HepG2 (cell line): Measurements from ENCODE around the gene KCNQ1OT1. TPM values are rescaled to one million over a fixed set of nuclear protein-coding genes. Genes with fewer than 3 reads are reported as not detected.

Source experiments
- ETV5 ChIP-seq: IDR thresholded peaks from 2 replicates; pipeline ENCODE4 v1.6.1; 2018; ENCODE audit warnings: missing biosample characterization, missing genetic modification reagents, inconsistent platforms, borderline replicate concordance
- FOXK1 ChIP-seq: sonication (generic); formaldehyde crosslinking; IDR thresholded peaks from 2 replicates; pipeline ENCODE4 v1.4.0; 2020; ENCODE audit warnings: low read depth, missing genetic modification reagents, borderline replicate concordance
- HES4 ChIP-seq: sonication (generic); formaldehyde crosslinking; IDR thresholded peaks from 2 replicates; pipeline ENCODE4 v1.9.0; 2021; ENCODE audit warnings: mild to moderate bottlenecking, missing genetic modification reagents, borderline replicate concordance
- HNF4G ChIP-seq, 2 experiments: sonication (generic) in 1 of 2; formaldehyde crosslinking in 1 of 2; IDR thresholded peaks; 2 replicates each; pipeline versions ENCODE4 v1.4.0 to v1.6.1; 2011 to 2020; ENCODE audit warnings: borderline replicate concordance in 2 of 2, low read depth in 2 of 2, mild to moderate bottlenecking in 2 of 2, low read length in 1 of 2, missing genetic modification reagents in 1 of 2, moderate library complexity in 1 of 2
- NR2F1 ChIP-seq, 2 experiments: fragments of 450-650 bp in 1 of 2; formaldehyde crosslinking in 1 of 2; IDR thresholded peaks; 2 replicates each; pipeline versions ENCODE4 v1.5.0 to v1.6.1; 2016 to 2020; ENCODE audit warnings: mild to moderate bottlenecking in 1 of 2, missing compliant biosample characterization in 1 of 2, missing genetic modification reagents in 1 of 2, moderate library complexity in 1 of 2
- ONECUT2 ChIP-seq: sonication (generic); formaldehyde crosslinking; IDR thresholded peaks from 2 replicates; pipeline ENCODE4 v1.4.0; 2020; ENCODE audit warnings: missing genetic modification reagents
- RFXANK ChIP-seq: IDR thresholded peaks from 2 replicates; pipeline ENCODE4 v1.6.1; 2016
- TAF1 ChIP-seq: sonication (generic); formaldehyde crosslinking; IDR thresholded peaks from 2 replicates; pipeline ENCODE4 v1.4.0; 2020; ENCODE audit warnings: missing genetic modification reagents
- YY1 ChIP-seq: IDR thresholded peaks from 2 replicates; pipeline ENCODE4 v1.6.1; 2011; ENCODE audit warnings: low read length, low read depth, moderate library complexity, mild to moderate bottlenecking; ENCODE audit not compliant: insufficient read depth, insufficient replicate concordance
- ZNF251 ChIP-seq: sonication (generic); formaldehyde crosslinking; IDR thresholded peaks from 2 replicates; pipeline ENCODE4 v1.9.0; 2021; ENCODE audit warnings: mild to moderate bottlenecking, missing genetic modification reagents
- ZNF652 ChIP-seq: IDR thresholded peaks from 2 replicates; pipeline ENCODE4 v1.6.1; 2016; ENCODE audit warnings: low read depth, borderline replicate concordance
- polyA plus RNA-seq, 8 experiments: library from polyadenylated mRNA; depleted of rRNA in 3 of 8; stranded (reverse) in 7 of 8; unstranded in 1 of 8; fragments of >200 nt; fragmentation: Illumina TruSeq in 4 of 8; extraction: Trizol in 4 of 8; gene quantifications; 2 replicates each; pipeline versions ENCODE4 v1.2.1 to v1.2.3, GENCODE V29; 2011 to 2016; ENCODE audit warnings: low read depth in 4 of 8, missing spikeins in 1 of 8, mixed read lengths in 1 of 8; ENCODE audit not compliant: insufficient read depth in 1 of 8
- total RNA-seq, 5 experiments: library from RNA; depleted of rRNA; stranded (reverse); fragments of >200 nt; fragmentation: Illumina TruSeq; extraction: Trizol; gene quantifications; 2 replicates each; pipeline ENCODE4 v1.2.3, GENCODE V29; 2016; ENCODE audit warnings: low read depth in 1 of 5
- TF ChIP-seq, protein P1 (sequence below): sonication (generic); formaldehyde crosslinking; IDR thresholded peaks from 2 replicates; pipeline ENCODE4 v1.8.1; 2023; ENCODE audit warnings: mild to moderate bottlenecking, moderate library complexity, missing genetic modification reagents
- TF ChIP-seq, protein P2 (sequence below): sonication (generic); formaldehyde crosslinking; IDR thresholded peaks from 2 replicates; pipeline ENCODE4 v1.4.0; 2020; ENCODE audit warnings: mild to moderate bottlenecking, low read depth, missing genetic modification reagents
- TF ChIP-seq, protein P3 (sequence below): sonication (generic); formaldehyde crosslinking; IDR thresholded peaks from 2 replicates; pipeline ENCODE4 v1.5.1; 2020; ENCODE audit warnings: missing genetic modification reagents, mild to moderate bottlenecking, borderline replicate concordance
- TF ChIP-seq, protein P4 (sequence below): sonication (generic); formaldehyde crosslinking; IDR thresholded peaks from 2 replicates; pipeline ENCODE4 v1.5.1; 2020; ENCODE audit warnings: mild to moderate bottlenecking, missing genetic modification reagents
- TF ChIP-seq, protein P5 (sequence below): sonication (generic); formaldehyde crosslinking; IDR thresholded peaks from 2 replicates; pipeline ENCODE4 v1.5.0; 2020; ENCODE audit warnings: missing genetic modification reagents, mild to moderate bottlenecking, borderline replicate concordance
- TF ChIP-seq, protein P6 (sequence below): sonication (generic); formaldehyde crosslinking; IDR thresholded peaks from 2 replicates; pipeline ENCODE4 v1.4.0; 2020; ENCODE audit warnings: missing genetic modification reagents
- TF ChIP-seq, protein P7 (sequence below): sonication (generic); formaldehyde crosslinking; IDR thresholded peaks from 2 replicates; pipeline ENCODE4 v1.8.0; 2022; ENCODE audit warnings: missing genetic modification reagents, low read depth, mild to moderate bottlenecking, borderline replicate concordance

KCNQ1OT1 gene
- total and polyA plus RNA-seq, 2 of the 13 experiments (the other 11 are each of a cell fraction or from before 2014, with no cell fraction given): 1.3 to 18.9 TPM

DNA sequence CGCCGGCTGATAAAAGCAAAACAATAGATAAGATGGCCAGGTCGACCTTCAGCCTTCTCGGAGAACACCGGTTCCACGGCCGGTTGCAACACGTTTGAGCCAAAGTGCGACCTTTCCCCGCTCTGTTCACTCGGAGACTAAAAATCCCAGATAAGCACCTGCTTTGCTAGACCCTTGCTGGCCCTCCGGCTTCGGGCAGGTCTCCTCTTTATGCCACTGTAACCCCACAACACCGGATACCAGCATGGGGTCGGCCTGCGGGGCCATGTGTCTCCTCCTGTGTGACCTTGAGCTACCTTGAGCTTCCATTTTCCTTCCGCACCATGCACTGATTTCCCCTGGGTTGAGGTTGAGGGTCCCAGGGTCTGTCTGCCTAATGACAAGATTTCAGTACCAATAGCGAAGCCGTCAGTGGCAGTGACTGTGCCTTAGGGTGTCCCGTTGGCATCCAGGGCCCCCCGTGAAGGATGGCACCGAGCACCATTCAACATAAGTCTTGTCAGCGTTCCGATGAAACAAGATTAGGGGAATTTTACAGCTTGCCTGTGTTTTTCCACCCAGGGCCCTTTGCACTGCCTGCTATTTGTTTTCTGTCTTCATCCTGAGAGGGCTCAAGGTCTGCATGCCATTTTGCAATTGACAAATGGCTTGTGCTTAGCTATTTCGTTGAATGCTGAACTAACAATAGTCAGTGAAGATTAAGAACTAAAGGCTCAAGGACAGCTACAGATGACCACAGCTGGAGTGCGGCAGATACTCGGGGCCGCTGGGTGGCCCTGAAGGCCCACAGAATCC, 136.4 kb downstream of the KCNQ1OT1 start (continued):
- TF ChIP-seq, protein P1, sequence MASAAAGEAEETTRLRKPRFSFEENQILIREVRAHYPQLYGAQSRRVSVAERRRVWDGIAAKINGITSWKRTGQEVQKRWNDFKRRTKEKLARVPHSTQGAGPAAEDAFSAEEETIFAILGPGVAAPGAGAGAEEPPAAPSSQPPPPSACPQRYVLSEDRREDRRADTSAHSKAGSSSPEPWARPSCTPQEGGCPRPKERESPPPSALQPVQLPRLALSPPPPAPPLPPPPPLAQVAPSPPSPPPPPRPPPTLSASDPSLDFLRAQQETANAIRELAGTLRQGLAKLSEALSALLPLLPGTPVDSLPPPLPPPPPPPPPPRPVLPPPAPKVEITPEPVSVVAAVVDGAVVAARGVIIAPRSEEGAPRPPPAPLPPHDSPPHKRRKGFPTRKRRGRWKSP (CRISPR knock-in tag): no peak
- TF ChIP-seq, protein P2, sequence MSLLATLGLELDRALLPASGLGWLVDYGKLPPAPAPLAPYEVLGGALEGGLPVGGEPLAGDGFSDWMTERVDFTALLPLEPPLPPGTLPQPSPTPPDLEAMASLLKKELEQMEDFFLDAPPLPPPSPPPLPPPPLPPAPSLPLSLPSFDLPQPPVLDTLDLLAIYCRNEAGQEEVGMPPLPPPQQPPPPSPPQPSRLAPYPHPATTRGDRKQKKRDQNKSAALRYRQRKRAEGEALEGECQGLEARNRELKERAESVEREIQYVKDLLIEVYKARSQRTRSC (CRISPR knock-in tag): no peak
- TF ChIP-seq TAF1 (CRISPR knock-in tag) (0 out of 2 replicates have a peak, but pooled peaks have one; percentile 23), ZNF652 (CRISPR knock-in tag) (peak; percentile 36; the same call in 1 of the 2 replicates), FOXK1 (CRISPR knock-in tag) (peak; percentile 69; the same call in 1 of the 2 replicates), ONECUT2 (CRISPR knock-in tag) (no peak; the same call in 1 of the 2 replicates), HNF4G (IDR thresholded peaks at IDR 0.05; ENCODE audit: borderline replicate concordance, low read depth, low read length) (peak; percentile 96), HNF4G (CRISPR knock-in tag; IDR thresholded peaks at IDR 0.05; ENCODE audit: borderline replicate concordance, low read depth) (peak; percentile 59; the same call in 1 of the 2 replicates), NR2F1 (CRISPR knock-in tag; IDR thresholded peaks at IDR 0.05) (no peak), ZNF251 (CRISPR knock-in tag) (no peak), YY1 (peak; percentile 46), HES4 (CRISPR knock-in tag) (no peak), RFXANK (peak; percentile 12; the same call in 1 of the 2 replicates), ETV5 (CRISPR knock-in tag) (peak; percentile 64; the same call in 1 of the 2 replicates)
- TF ChIP-seq, protein P3, sequence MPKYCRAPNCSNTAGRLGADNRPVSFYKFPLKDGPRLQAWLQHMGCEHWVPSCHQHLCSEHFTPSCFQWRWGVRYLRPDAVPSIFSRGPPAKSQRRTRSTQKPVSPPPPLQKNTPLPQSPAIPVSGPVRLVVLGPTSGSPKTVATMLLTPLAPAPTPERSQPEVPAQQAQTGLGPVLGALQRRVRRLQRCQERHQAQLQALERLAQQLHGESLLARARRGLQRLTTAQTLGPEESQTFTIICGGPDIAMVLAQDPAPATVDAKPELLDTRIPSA (CRISPR knock-in tag): no peak
- TF ChIP-seq, protein P4, sequence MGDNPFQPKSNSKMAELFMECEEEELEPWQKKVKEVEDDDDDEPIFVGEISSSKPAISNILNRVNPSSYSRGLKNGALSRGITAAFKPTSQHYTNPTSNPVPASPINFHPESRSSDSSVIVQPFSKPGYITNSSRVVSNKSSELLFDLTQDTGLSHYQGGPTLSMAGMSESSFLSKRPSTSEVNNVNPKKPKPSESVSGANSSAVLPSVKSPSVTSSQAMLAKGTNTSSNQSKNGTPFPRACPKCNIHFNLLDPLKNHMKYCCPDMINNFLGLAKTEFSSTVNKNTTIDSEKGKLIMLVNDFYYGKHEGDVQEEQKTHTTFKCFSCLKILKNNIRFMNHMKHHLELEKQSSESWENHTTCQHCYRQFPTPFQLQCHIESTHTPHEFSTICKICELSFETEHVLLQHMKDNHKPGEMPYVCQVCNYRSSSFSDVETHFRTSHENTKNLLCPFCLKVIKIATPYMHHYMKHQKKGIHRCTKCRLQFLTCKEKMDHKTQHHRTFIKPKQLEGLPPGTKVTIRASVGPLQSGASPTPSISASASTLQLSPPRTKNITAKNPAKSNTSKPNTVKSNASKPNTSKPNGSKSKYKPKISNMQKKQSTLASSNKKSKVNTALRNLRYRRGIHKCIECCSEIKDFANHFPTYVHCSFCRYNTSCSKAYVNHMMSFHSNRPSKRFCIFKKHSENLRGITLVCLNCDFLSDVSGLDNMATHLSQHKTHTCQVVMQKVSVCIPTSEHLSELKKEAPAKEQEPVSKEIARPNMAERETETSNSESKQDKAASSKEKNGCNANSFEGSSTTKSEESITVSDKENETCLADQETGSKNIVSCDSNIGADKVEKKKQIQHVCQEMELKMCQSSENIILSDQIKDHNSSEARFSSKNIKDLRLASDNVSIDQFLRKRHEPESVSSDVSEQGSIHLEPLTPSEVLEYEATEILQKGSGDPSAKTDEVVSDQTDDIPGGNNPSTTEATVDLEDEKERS: peak; percentile 77; the same call in 1 of the 2 replicates
- TF ChIP-seq, protein P5, sequence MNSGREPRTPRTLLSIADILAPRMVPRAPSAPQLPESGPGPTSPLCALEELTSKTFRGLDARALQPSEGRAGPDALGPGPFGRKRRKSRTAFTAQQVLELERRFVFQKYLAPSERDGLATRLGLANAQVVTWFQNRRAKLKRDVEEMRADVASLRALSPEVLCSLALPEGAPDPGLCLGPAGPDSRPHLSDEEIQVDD (CRISPR knock-in tag): 0 out of 2 replicates have a peak, but pooled peaks have one; percentile 35
- TF ChIP-seq, protein P6, sequence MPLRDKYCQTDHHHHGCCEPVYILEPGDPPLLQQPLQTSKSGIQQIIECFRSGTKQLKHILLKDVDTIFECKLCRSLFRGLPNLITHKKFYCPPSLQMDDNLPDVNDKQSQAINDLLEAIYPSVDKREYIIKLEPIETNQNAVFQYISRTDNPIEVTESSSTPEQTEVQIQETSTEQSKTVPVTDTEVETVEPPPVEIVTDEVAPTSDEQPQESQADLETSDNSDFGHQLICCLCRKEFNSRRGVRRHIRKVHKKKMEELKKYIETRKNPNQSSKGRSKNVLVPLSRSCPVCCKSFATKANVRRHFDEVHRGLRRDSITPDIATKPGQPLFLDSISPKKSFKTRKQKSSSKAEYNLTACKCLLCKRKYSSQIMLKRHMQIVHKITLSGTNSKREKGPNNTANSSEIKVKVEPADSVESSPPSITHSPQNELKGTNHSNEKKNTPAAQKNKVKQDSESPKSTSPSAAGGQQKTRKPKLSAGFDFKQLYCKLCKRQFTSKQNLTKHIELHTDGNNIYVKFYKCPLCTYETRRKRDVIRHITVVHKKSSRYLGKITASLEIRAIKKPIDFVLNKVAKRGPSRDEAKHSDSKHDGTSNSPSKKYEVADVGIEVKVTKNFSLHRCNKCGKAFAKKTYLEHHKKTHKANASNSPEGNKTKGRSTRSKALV (CRISPR knock-in tag): peak; percentile 72; the same call in 1 of the 2 replicates
- TF ChIP-seq, protein P7, sequence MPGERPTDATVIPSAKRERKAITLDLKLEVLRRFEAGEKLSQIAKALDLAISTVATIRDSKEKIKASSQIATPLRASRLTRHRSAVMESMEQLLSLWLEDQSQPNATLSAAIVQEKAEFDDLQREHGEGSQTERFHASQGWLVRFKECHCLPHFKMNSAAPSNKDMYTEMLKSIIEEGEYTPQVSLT: no peak
